ENCODE data around the gene DAND5.
"Not testable (repeated sequence)": the region's sequence is repeated elsewhere in the genome, so short reads cannot be mapped to it uniquely, and the experiment has no call there.

DAND5 gene

DNA sequence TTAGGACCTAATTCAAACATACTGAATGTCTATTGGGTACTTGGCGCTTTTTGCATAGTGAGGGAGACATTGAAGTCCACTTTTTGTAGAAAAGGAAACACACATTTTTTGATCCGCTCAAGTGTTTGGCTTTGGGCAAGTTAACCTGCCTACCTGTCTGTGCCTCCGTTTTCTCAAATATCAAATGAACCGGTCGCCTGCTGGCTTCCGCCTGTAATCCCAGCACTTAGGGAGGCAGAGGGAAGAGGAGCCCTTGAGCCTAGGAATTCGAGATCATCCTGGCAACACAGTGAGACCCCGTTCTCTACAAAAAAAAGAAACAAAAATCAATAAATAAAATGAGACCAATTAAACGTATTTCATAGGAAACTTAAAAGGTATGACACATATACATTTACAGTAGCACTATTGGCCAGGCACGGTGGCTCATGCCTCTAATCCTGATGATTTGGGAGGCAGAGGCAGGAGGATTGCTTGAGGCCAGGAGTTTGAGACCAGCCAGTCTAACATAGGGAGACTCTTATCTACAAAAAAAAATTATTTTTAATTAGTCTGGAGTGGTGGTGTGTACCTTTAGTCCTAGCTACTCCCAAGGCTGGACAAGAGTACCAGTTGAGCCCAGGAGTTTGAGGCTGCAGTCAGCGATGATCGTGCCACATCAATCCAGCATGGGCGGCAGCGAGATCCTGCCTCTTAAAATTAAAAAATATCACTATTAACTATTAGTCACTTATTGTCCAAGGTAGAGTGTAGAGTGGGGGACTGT lies 22.5 kb upstream of the DAND5 start:
- H3K9me3 ChIP-seq (ENCODE audit: control insufficient read depth, insufficient read depth, low read depth, low read length), result no peaks in the 10 kb centered on the region
- H3K27ac ChIP-seq (ENCODE audit: low read depth, low read length), result peak overlapping the region; percentile 93; the same call in 1 of the 2 replicates
- H3K4me3 ChIP-seq (ENCODE audit: low read depth, low read length), result peak overlapping the region; percentile 80
- peak overlapping the region; percentile 95 for H3K9ac ChIP-seq (ENCODE audit: low read length)
- H3K27me3 ChIP-seq (ENCODE audit: control insufficient read depth, insufficient read depth, low read length), result no peaks in the 10 kb centered on the region
- H3K36me3 ChIP-seq (ENCODE audit: control insufficient read depth, insufficient read depth, low read length), result peaks cover 74% of the 10 kb centered on the region
- H3K4me1 ChIP-seq (ENCODE audit: control insufficient read depth, insufficient read depth, low read length), result 0 out of 2 replicates have a peak, but pooled peaks cover 4% of the 10 kb centered on the region

DNA sequence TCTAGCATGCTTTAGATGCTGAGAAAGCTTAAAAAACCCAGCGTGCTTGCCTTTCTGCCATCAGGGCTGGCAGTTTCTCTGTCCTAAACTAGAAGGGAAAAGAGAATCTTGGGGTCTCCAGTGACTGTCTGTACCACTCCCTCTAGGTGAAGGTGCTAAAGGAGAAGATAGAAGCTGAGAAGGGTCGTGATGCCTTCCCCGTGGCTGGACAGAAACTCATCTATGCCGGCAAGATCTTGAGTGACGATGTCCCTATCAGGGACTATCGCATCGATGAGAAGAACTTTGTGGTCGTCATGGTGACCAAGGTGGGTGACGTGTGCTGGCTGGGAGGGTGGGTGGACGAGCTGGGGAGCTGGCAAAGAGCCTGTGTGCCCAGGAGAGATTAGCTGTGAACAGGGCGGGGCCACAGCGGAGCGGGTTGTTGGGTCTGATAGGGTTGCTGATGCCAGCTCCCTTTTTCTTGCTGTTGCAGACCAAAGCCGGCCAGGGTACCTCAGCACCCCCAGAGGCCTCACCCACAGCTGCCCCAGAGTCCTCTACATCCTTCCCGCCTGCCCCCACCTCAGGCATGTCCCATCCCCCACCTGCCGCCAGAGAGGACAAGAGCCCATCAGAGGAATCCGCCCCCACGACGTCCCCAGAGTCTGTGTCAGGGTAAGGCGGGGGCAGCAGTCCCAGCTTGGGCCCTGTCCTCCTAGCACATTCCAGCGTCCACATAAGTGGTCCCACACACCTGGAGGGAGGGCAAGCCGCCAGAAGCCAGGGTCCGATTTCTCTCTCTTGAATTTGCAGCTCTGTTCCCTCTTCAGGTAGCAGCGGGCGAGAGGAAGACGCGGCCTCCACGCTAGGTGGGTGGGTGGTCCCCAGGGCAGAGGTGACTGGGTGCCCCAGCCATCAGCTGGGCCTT lies 21.4 kb upstream of the DAND5 start:
- Histone ChIP-seq H3K36me3 (ENCODE audit: control insufficient read depth, insufficient read depth, low read length) (peaks cover 74% of the 10 kb centered on the region), H3K4me3 (ENCODE audit: low read depth, low read length) (no peak overlapping the region), H3K4me1 (ENCODE audit: control insufficient read depth, insufficient read depth, low read length) (0 out of 2 replicates have a peak, but pooled peaks cover 8% of the 10 kb centered on the region), H3K27me3 (ENCODE audit: control insufficient read depth, insufficient read depth, low read length) (no peaks in the 10 kb centered on the region), H3K9me3 (ENCODE audit: control insufficient read depth, insufficient read depth, low read depth, low read length) (no peaks in the 10 kb centered on the region), H3K9ac (ENCODE audit: low read length) (no peak overlapping the region), H3K27ac (ENCODE audit: low read depth, low read length) (no peak overlapping the region)

- H3K9ac ChIP-seq (ENCODE audit: low read length), result no peak overlapping the region
- H3K4me1 ChIP-seq (ENCODE audit: control insufficient read depth, insufficient read depth, low read length), result 0 out of 2 replicates have a peak, but pooled peaks cover 8% of the 10 kb centered on the region
- no peak overlapping the region for H3K27ac ChIP-seq (ENCODE audit: low read depth, low read length)
- H3K4me3 ChIP-seq (ENCODE audit: low read depth, low read length), result no peak overlapping the region
- H3K9me3 ChIP-seq (ENCODE audit: control insufficient read depth, insufficient read depth, low read depth, low read length), result no peaks in the 10 kb centered on the region
- H3K27me3 ChIP-seq (ENCODE audit: control insufficient read depth, insufficient read depth, low read length), result no peaks in the 10 kb centered on the region
- peaks cover 73% of the 10 kb centered on the region for H3K36me3 ChIP-seq (ENCODE audit: control insufficient read depth, insufficient read depth, low read length)
These were observed 20.6 kb upstream of the DAND5 start for GRCh38 chr19:12948612-12949362.

DNA sequence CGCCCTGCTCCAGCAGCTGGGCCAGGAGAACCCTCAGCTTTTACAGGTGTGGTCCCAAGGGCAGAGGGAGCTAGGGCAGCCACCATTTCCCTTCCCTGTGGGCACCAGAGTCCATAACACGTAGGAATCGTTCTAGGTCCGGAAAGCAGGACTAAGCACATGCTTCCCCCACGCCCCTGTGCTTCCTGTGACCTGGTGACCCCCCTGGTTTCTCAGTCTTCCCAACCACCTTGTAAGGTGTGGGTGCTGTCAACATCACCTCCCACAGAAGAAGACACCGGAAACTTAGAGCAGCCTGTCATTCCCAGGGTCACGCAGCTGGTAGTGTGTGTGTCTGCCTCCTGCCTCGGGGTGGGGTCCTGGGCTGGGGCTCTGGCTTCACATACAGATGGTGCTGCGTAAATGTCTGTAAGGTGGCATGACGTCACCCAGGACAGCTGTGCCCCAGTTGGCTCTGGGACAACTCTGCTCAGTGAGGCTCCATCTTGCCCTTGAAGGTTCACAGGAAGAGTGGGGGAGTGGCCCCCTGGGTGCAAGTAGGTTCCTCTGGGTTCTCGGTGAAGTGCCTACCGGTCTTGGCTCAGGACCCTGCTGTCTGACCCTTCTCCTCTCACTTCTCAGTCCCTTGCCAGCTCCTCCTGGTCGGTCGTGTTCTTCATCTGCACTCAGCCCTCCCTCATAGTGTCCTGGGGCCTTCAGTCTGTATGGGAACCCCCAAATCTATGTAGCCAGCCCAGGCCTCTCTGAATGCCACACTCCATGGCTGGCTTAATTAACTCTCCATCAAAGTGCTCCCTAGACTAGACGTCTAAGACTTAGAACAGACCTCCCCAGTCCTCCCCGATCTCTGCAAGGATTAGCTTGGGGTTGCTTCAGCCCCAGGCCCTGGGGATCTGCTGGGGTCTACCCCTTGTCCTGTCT lies 19.8 kb upstream of the DAND5 start:
- H3K9ac ChIP-seq (ENCODE audit: low read length), result no peak overlapping the region
- H3K27me3 ChIP-seq (ENCODE audit: control insufficient read depth, insufficient read depth, low read length), result no peaks in the 10 kb centered on the region
- H3K27ac ChIP-seq (ENCODE audit: low read depth, low read length), result no peak overlapping the region
- H3K4me1 ChIP-seq (ENCODE audit: control insufficient read depth, insufficient read depth, low read length), result 0 out of 2 replicates have a peak, but pooled peaks cover 8% of the 10 kb centered on the region
- H3K36me3 ChIP-seq (ENCODE audit: control insufficient read depth, insufficient read depth, low read length), result peaks cover 74% of the 10 kb centered on the region
- H3K9me3 ChIP-seq (ENCODE audit: control insufficient read depth, insufficient read depth, low read depth, low read length), result no peaks in the 10 kb centered on the region
- no peak overlapping the region for H3K4me3 ChIP-seq (ENCODE audit: low read depth, low read length)

DNA sequence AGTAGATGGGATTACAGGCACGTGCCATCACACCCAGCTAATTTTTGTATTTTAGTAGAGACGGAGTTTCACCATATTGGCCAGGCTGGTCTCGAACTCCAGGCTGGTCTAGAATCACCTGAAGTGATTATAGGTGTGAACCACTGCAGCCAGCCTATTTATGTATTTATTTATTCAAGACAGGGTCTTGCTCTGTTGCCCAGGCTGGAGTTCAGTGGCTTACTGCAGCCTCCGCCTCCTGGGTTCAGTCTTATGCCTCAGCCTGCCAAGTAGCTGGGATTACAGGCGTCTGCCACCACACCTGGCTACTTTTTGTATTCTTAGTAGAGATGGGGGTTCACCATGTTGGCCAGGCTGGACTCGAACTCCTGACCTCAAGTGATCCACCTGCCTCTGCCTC lies 17.3 kb upstream of the DAND5 start:
- H3K9ac ChIP-seq (ENCODE audit: low read length); H3K4me3 ChIP-seq (ENCODE audit: low read depth, low read length); H3K27ac ChIP-seq (ENCODE audit: low read depth, low read length); H3K4me1 ChIP-seq (ENCODE audit: control insufficient read depth, insufficient read depth, low read length); H3K27me3 ChIP-seq (ENCODE audit: control insufficient read depth, insufficient read depth, low read length); H3K9me3 ChIP-seq (ENCODE audit: control insufficient read depth, insufficient read depth, low read depth, low read length): not testable (repeated sequence)
- H3K36me3 ChIP-seq (ENCODE audit: control insufficient read depth, insufficient read depth, low read length), result peaks cover 78% of the 10 kb centered on the region

DNA sequence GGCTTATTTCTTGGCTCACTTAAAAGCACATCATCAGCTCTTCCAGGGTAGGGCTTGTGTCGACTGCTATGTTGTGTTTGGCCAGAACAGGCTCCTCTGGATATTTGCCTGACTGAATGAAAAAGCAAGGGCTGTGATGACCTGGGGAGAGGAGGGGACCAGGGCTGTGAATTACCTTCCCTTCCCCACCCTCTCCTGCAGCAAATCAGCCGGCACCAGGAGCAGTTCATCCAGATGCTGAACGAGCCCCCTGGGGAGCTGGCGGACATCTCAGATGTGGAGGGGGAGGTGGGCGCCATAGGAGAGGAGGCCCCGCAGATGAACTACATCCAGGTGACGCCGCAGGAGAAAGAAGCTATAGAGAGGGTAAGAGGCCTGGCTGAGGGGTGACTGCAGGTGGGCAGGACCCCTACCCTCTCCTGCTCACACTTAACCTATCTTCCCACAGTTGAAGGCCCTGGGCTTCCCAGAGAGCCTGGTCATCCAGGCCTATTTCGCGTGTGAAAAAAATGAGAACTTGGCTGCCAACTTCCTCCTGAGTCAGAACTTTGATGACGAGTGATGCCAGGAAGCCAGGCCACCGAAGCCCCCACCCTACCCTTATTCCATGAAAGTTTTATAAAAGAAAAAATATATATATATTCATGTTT lies 16.8 kb upstream of the DAND5 start:
- Histone ChIP-seq H3K27me3 (ENCODE audit: control insufficient read depth, insufficient read depth, low read length) (no peaks in the 10 kb centered on the region), H3K4me3 (ENCODE audit: low read depth, low read length) (no peak overlapping the region), H3K4me1 (ENCODE audit: control insufficient read depth, insufficient read depth, low read length) (peaks cover 9% of the 10 kb centered on the region), H3K9ac (ENCODE audit: low read length) (no peak overlapping the region), H3K36me3 (ENCODE audit: control insufficient read depth, insufficient read depth, low read length) (peaks cover 74% of the 10 kb centered on the region), H3K9me3 (ENCODE audit: control insufficient read depth, insufficient read depth, low read depth, low read length) (no peaks in the 10 kb centered on the region), H3K27ac (ENCODE audit: low read depth, low read length) (no peak overlapping the region)

DNA sequence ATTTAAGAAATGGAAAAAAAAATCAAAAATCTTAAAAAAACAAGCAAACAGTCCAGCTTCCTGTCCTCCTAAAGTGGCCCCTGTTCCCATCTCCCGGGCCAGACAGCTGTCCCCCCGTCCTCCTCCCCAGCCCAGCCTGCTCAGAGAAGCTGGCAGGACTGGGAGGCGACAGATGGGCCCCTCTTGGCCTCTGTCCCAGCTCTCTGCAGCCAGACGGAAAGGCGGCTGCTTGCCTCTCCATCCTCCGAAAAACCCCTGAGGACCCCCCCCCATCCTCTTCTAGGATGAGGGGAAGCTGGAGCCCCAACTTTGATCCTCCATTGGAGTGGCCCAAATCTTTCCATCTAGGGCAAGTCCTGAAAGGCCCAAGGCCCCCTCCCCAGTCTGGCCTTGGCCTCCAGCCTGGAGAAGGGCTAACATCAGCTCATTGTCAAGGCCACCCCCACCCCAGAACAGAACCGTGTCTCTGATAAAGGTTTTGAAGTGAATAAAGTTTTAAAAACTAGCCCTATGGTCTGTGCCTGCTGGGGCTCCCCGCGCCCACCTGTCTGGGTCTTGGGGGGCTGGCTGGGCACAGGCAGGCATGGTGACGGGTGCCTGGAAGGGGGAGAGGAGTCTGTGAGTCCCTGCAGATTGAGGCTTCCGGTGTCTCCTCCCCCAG lies 16.1 kb upstream of the DAND5 start:
- Histone ChIP-seq H3K27me3 (ENCODE audit: control insufficient read depth, insufficient read depth, low read length) (no peaks in the 10 kb centered on the region), H3K9ac (ENCODE audit: low read length) (no peak overlapping the region), H3K4me3 (ENCODE audit: low read depth, low read length) (no peak overlapping the region), H3K36me3 (ENCODE audit: control insufficient read depth, insufficient read depth, low read length) (peaks cover 68% of the 10 kb centered on the region), H3K9me3 (ENCODE audit: control insufficient read depth, insufficient read depth, low read depth, low read length) (no peaks in the 10 kb centered on the region), H3K4me1 (ENCODE audit: control insufficient read depth, insufficient read depth, low read length) (peaks cover 9% of the 10 kb centered on the region), H3K27ac (ENCODE audit: low read depth, low read length) (no peak overlapping the region)

DNA sequence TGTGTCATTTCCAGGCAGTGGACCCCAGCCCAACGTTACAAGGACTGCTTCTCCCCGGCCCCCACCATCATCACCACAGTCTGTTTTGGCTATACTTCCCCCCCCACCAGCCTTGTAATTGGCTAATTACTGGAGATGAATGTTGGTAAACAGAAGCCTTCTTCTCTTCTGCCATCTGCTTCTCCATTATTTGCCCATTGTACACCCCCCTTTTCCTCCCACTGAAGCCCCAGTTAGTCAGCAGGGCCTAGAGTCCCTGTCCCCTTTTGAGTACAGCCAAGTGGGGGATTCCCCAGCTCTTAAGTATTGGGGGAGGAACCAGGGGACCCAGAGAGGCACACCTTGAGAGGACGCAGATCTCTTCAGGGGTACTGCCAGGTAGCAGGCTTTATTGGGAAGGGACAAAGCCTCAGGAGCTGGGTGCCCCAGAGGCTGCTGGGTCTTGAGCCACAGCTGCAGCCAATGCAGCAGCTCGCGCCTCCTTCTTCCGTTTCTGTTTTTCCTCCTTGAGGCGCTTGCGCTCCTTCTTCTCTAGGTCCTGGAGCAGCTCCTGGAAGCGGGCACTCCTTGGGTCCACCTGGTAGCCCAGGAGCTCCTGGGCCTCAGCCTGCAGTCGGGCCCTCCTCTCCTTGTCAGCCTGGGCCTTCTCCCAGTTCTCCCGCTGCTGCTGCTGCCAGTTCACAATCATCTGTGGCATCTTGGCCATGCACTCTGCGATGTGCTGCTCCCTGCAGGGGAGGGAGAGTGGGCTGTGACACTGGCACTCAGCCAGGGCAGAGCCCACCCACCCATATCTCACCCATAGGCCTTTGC lies 15.4 kb upstream of the DAND5 start:
- Histone ChIP-seq H3K27me3 (ENCODE audit: control insufficient read depth, insufficient read depth, low read length) (no peaks in the 10 kb centered on the region), H3K36me3 (ENCODE audit: control insufficient read depth, insufficient read depth, low read length) (peaks cover 60% of the 10 kb centered on the region)

DNA sequence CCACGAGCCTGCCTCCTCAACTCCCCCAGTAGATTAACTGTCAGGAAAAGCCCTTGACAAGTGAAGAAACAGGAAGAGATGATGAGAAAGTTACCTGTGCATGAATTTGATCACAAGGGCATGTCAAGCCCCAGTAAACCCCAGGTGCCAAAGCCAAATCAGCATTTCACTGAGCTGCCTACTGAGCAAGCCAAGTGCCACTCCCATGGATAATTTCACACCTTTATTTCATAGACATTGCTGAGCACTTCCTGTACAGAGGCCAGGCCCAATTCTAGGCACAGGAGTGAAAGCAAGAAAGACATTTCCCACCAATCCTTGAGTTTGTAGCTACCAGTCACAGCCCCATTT lies 14.8 kb upstream of the DAND5 start:
- no peak overlapping the region for H3K9ac ChIP-seq (ENCODE audit: low read length)
- no peak overlapping the region for H3K27ac ChIP-seq (ENCODE audit: low read depth, low read length)
- no peak overlapping the region for H3K4me3 ChIP-seq (ENCODE audit: low read depth, low read length)
- no peaks in the 10 kb centered on the region for H3K27me3 ChIP-seq (ENCODE audit: control insufficient read depth, insufficient read depth, low read length)
- peaks cover 9% of the 10 kb centered on the region for H3K4me1 ChIP-seq (ENCODE audit: control insufficient read depth, insufficient read depth, low read length)
- H3K9me3 ChIP-seq (ENCODE audit: control insufficient read depth, insufficient read depth, low read depth, low read length), result no peaks in the 10 kb centered on the region
- H3K36me3 ChIP-seq (ENCODE audit: control insufficient read depth, insufficient read depth, low read length), result peaks cover 54% of the 10 kb centered on the region

More for the DNA sequence above, 15.4 kb upstream of the DAND5 start:
- no peak overlapping the region for H3K4me3 ChIP-seq (ENCODE audit: low read depth, low read length)
- H3K27ac ChIP-seq (ENCODE audit: low read depth, low read length), result no peak overlapping the region
- H3K9me3 ChIP-seq (ENCODE audit: control insufficient read depth, insufficient read depth, low read depth, low read length), result no peaks in the 10 kb centered on the region
- no peak overlapping the region for H3K9ac ChIP-seq (ENCODE audit: low read length)
- peaks cover 9% of the 10 kb centered on the region for H3K4me1 ChIP-seq (ENCODE audit: control insufficient read depth, insufficient read depth, low read length)

Measured in HUES6 (cell line).